Pancreas (tissue), 10 donors: ENCODE data around the gene EPB41L5. TPM values are rescaled to one million over a fixed set of nuclear protein-coding genes. Genes with fewer than 3 reads are reported as not detected.

Experiments used
- ATAC-seq, 4 donors: fragments of 200-7000 bp; cut with Tn5 transposase; one replicate each; pipeline versions ENCODE4 v1.8.0 to v1.9.1; 2020; ENCODE audit warnings: mild to moderate bottlenecking in 4 of 4, moderate library complexity in 4 of 4
- DNase-seq, 6 donors: peaks; one replicate each; pipeline ENCODE4 v3.0.0-alpha.2; 2020
- FAIRE-seq: peaks from 2 replicates; lab custom pipeline; 2012; peaks lifted over from hg19 to GRCh38; lab: Jason Lieb, UNC
- H3K27ac ChIP-seq, 4 donors: fragments of 200-600 bp; sonication (generic); 1 replicate in 3 of 4; 2 replicates in 1 of 4; pipeline versions ENCODE4 v1.5.0 to v1.8.0; 2020
- H3K27me3 ChIP-seq, 4 donors: fragments of 200-600 bp; one replicate each; pipeline ENCODE4 v1.8.0; 2021
- H3K36me3 ChIP-seq, 3 donors: fragments of 200-600 bp; sonication (generic) in 1 of 3; one replicate each; pipeline versions ENCODE4 v1.5.0 to v1.8.0; 2020 to 2021
- H3K4me1 ChIP-seq, 3 donors: fragments of 200-600 bp; one replicate each; pipeline ENCODE4 v1.8.0; 2021
- H3K4me3 ChIP-seq, 4 donors: fragments of 200-600 bp; sonication (generic) in 2 of 4; one replicate each; pipeline versions ENCODE4 v1.5.0 to v1.8.0; 2020 to 2021
- H3K9me3 ChIP-seq, 4 donors: fragments of 200-600 bp; one replicate each; pipeline ENCODE4 v1.8.0; 2021
- WGBS, 2 donors: extraction: QIAGEN DNeasy Blood & Tissue Kit; methylation state at CpG; one replicate each; pipeline ENCODE4 v1.1.7; 2013; 5-methylcytosine and 5-hydroxymethylcytosine counted together
- intact Hi-C, 3 donors: fragments of 100-400 bp; cut with DNase I; formaldehyde crosslinking; loops; one replicate each; pipeline versions ENCODE4 v1.11.1 to v1.14.2; 2022
- polyA plus RNA-seq, 2 donors: library from polyadenylated mRNA; stranded (reverse); fragments of 200-250 nt; gene quantifications; one replicate each; pipeline ENCODE4 v1.2.3, GENCODE V29; 2013
- total RNA-seq, 6 donors: library from RNA; stranded (reverse); fragmentation: NEBNext Ultra II Directional in 4 of 6; extraction: Animal tissue kit (Norgen Biotek cat#: 25700) in 4 of 6; gene quantifications; one replicate each; pipeline versions ENCODE4 v1.2.1 to v1.2.4, GENCODE V29; 2021 to 2023
- TF ChIP-seq, protein P1 (sequence below), 4 donors: fragments of 200-600 bp; sonication (generic) in 3 of 4; IDR thresholded peaks; one replicate each; pipeline versions ENCODE4 v1.5.0 to v1.8.0; 2021; ENCODE audit warnings: antibody characterized with exemption in 4 of 4
- donor health status: healthy with polysubstance abuse.
- donor health status: DM: no; HTN: no; CAD: no; lungs with moderate emphysema.
- donor health status: DM: no; HTN: no; CAD: no.
- donor health status: control.
- donor health status: control.
- donor health status: Bipolar disorder and iron deficiency.
- donor health status: DM: yes; HTN: yes; CAD: no.
- donor health status: DM: no; HTN: no; CAD: no.
- donor health status: DM: no; HTN: no; CAD: no.
- donor health status: DM: yes; HTN: yes; CAD: no.

The EPB41L5 gene
- total and polyA plus RNA-seq, 8 donors = 7.3 to 23.8 (median 20.5) TPM

DNA sequence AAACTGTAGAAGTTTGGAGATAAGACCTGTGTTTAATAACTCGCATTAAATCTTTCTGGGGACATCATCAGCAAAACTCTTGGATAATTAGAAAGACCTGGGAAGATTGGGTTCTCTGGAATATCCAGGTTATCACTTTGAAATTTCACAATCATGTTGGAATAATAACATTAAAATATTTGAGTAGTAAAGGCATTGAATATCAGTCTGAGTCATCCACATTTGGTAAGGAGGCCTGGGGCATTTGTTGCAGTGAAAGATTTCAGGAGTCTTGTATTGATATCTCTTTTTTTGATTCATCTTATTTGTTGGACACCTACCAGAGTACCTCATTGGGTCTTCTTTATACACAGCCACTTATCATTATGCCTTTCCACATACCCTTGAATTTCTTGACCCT is 95.9 kb downstream of the EPB41L5 start:
- TF ChIP-seq, protein P1, sequence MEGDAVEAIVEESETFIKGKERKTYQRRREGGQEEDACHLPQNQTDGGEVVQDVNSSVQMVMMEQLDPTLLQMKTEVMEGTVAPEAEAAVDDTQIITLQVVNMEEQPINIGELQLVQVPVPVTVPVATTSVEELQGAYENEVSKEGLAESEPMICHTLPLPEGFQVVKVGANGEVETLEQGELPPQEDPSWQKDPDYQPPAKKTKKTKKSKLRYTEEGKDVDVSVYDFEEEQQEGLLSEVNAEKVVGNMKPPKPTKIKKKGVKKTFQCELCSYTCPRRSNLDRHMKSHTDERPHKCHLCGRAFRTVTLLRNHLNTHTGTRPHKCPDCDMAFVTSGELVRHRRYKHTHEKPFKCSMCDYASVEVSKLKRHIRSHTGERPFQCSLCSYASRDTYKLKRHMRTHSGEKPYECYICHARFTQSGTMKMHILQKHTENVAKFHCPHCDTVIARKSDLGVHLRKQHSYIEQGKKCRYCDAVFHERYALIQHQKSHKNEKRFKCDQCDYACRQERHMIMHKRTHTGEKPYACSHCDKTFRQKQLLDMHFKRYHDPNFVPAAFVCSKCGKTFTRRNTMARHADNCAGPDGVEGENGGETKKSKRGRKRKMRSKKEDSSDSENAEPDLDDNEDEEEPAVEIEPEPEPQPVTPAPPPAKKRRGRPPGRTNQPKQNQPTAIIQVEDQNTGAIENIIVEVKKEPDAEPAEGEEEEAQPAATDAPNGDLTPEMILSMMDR (IDR thresholded peaks at IDR 0.05) = no peak
- 99 to 100% methylated on average over 1 of the region's 1 CpG for WGBS, 2 donors
- ATAC-seq = no peak
- no peaks in the 10 kb centered on the region for H3K27me3 ChIP-seq
- FAIRE-seq = no peak
- H3K4me1 ChIP-seq = peaks cover 4 to 15% (median 10%) of the 10 kb centered on the region in 3 donors
- H3K9me3 ChIP-seq = no peaks in the 10 kb centered on the region
- DNase-seq = no peak
- intact Hi-C loops = no loop called here
- no peak overlapping the region for H3K4me3 ChIP-seq
- H3K36me3 ChIP-seq = peaks cover 0 to 9% (median 0%) of the 10 kb centered on the region in 3 donors
- no peak overlapping the region for H3K27ac ChIP-seq

DNA sequence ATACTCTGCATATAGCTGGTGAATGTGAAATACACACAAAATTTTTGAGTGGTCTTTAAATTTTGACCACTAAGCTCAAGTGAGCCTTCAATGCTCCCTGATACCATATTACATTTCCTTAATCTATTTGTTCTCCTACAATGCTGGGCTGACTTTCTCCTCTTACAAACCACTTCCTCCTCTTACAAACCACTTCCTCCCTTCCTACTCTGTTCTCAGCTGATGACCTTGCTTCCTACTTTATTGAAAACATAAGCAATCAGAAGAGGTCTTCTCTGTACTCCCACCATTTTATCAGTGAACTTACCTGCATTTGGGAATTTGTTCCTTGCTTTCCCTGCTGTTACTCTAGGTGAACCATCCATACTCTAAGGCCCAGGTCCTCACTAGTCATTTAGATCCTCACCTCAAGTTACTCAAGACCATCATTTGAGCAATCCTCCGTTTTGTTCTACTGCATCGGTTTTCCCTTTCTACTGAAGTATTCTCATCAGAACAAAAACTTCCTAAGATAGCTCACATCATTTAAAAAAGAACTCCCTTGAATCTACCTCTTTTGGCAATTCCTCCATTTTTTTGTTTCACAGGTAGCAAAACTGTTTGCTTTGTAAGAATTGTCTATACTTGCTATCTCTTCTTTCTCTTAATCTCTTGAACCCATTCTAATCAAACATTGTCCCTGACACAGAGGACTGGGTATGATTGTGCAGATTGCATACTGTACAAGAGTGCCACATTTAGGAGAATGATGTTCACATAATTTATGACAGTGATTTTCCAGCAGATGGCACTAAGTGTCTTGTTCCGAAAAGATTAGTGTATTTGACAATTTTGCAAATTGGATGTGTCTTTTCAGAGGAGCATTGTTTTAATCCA is 96.5 kb downstream of the EPB41L5 start:
- Histone ChIP-seq H3K36me3 (peaks cover 0 to 2% (median 0%) of the 10 kb centered on the region in 3 donors), H3K4me3 (no peak overlapping the region), H3K4me1 (peaks cover 4 to 15% (median 10%) of the 10 kb centered on the region in 3 donors), H3K27ac (no peak overlapping the region), H3K27me3 (no peaks in the 10 kb centered on the region), H3K9me3 (no peaks in the 10 kb centered on the region)
- DNase-seq (no peak), ATAC-seq (peak in 2 of 4 donors; percentile 50 to 64), FAIRE-seq (no peak)
- WGBS, 2 donors = 80 to 87% methylated on average over 3 of the region's 3 CpGs
- intact Hi-C loops = no loop called here
- TF ChIP-seq, protein P1 (IDR thresholded peaks at IDR 0.05) = no peak

DNA sequence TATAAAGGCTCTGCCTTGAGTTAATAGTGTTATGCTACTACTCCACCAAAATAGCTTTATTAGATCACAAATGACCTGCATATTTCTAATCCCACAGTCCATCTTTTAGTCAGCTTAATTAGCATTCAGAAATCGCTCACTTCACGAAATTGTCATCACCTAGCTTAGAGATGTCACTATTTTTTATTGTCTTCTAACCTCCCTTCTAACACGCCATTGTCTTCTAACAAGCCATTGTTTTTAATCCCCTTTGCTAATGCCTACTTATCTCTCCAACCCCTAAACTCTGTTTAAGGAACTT is 97.1 kb downstream of the EPB41L5 start:
- H3K4me3 ChIP-seq = no peak overlapping the region
- H3K27me3 ChIP-seq = no peaks in the 10 kb centered on the region
- ATAC-seq (no peak), DNase-seq (no peak), FAIRE-seq (no peak)
- peaks cover 4 to 15% (median 10%) of the 10 kb centered on the region in 3 donors for H3K4me1 ChIP-seq
- no peaks in the 10 kb centered on the region for H3K36me3 ChIP-seq
- no peaks in the 10 kb centered on the region for H3K9me3 ChIP-seq
- H3K27ac ChIP-seq = no peak overlapping the region
- TF ChIP-seq, protein P1 (IDR thresholded peaks at IDR 0.05) = no peak
- intact Hi-C loops = no loop called here
- WGBS, 2 donors = 87 to 95% methylated on average over 3 of the region's 3 CpGs

DNA sequence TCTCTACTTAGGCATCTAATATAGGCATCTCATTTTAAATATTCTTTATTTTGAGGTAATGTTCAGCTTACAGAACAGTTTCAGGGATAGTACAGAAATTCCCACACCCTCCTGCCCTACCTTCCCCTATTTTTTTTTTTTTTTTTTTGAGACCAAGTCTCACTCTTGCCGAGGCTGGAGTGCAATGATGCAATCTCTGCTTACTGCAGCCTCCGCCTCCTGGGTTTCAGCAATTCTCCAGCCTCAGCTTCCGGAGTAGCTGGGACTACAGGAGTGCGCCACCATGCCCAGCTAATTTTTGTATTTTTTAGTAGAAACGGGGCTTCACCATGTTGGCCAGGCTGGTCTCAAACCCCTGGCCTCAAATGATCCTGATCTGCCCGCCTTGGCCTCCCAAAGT is 97.6 kb downstream of the EPB41L5 start:
- intact Hi-C loops = no loop called here
- FAIRE-seq (no peak), ATAC-seq (peak in 2 of 4 donors; percentile 20 to 38), DNase-seq (no peak)
- Histone ChIP-seq H3K27ac (no peak overlapping the region), H3K9me3 (no peaks in the 10 kb centered on the region), H3K36me3 (no peaks in the 10 kb centered on the region), H3K4me1 (peaks cover 4 to 15% (median 10%) of the 10 kb centered on the region in 3 donors), H3K27me3 (no peaks in the 10 kb centered on the region), H3K4me3 (no peak overlapping the region)
- TF ChIP-seq, protein P1 (IDR thresholded peaks at IDR 0.05) = no peak
- 95 to 96% methylated on average over 6 of the region's 6 CpGs for WGBS, 2 donors

DNA sequence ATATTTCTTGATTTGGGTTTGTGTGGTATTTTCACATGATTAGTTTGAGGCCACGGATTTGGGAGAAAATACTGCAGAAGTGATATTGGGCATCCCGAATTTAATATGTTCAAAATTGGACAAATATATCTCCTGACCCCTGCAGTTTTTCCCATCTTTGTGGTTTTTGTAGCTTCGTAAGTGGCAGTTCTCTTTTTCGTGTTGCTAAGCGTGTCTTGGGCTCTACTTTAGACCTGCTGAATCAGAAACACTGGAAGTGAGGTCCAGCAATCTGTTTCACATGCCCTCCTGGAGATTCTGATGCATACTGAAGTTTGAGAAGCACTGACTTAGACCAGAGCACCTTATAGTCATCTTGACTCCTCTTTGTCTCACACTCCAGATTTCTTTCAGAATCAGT is 98.3 kb downstream of the EPB41L5 start:
- peaks cover 4 to 15% (median 10%) of the 10 kb centered on the region in 3 donors for H3K4me1 ChIP-seq
- DNase-seq (no peak), ATAC-seq (no peak), FAIRE-seq (no peak)
- H3K27me3 ChIP-seq = no peaks in the 10 kb centered on the region
- no peaks in the 10 kb centered on the region for H3K9me3 ChIP-seq
- no peaks in the 10 kb centered on the region for H3K36me3 ChIP-seq
- TF ChIP-seq, protein P1 (IDR thresholded peaks at IDR 0.05) = no peak
- 85 to 95% methylated on average over 5 of the region's 5 CpGs for WGBS, 2 donors
- H3K27ac ChIP-seq = no peak overlapping the region
- intact Hi-C loops = no loop called here
- H3K4me3 ChIP-seq = no peak overlapping the region
